Mesenteric fat pad (tissue), 1 donor: ENCODE measurements around the gene QDPR. TPM values are rescaled to one million over a fixed set of nuclear protein-coding genes. Genes with fewer than 3 reads are reported as not detected.

Experiments used
- DNase-seq: peaks from one replicate; pipeline ENCODE4 v3.0.0-alpha.2; 2020; ENCODE audit warnings: low spot score
- total RNA-seq: library from RNA; stranded (reverse); fragmentation: NEBNext Ultra II Directional; extraction: Animal tissue kit (Norgen Biotek cat#: 25700); gene quantifications from one replicate; pipeline ENCODE4 v1.2.1, GENCODE V29; 2021
- donor health status: DM: yes; HTN: yes; CAD: no.

QDPR gene
- total RNA-seq, 1 donor from 2014 or later: 51.9 TPM

GRCh38 chr4:17436750-17437090, 75.2 kb downstream of the QDPR start:
- DNase-seq: no peak

Other genes starting within 250 kb of the QDPR start
- not detected for gene CLRN2, start 3.1 kb upstream of the QDPR start, total RNA-seq
- gene LAP3, start 65.1 kb upstream of the QDPR start, total RNA-seq: 110 TPM
- 30.7 TPM for gene MED28, start 102.6 kb upstream of the QDPR start, total RNA-seq